PC-3 (cell line): Measurements from ENCODE around the gene AKAP8L. TPM values are rescaled to one million over a fixed set of nuclear protein-coding genes. Genes with fewer than 3 reads are reported as not detected.

Source experiments
- ATAC-seq: fragments of 200-7000 bp; cut with Tn5 transposase; 2 replicates; pipeline ENCODE4 v1.9.1; 2020; ENCODE audit warnings: mild to moderate bottlenecking, moderate library complexity
- BruUV-seq: library from RNA; stranded (reverse); fragments of 400-500 nt; replicated peaks from 2 replicates; lab custom pipeline; 2021; lab: Mats Ljungman, UMichigan
- CTCF ChIA-PET: fragments of 300-600 bp; sonication (Branson Sonifier 250); formaldehyde crosslinking; loops from one replicate; lab custom pipeline; 2022; ENCODE audit warnings: antibody characterized with exemption; lab: Charles Lee
- POLR2A ChIA-PET: fragments of 300-600 bp; sonication (Branson Sonifier 250); formaldehyde crosslinking; loops from one replicate; lab custom pipeline; 2022; ENCODE audit warnings: antibody characterized with exemption; ENCODE audit not compliant: unreplicated experiment; lab: Charles Lee
- DNase-seq: peaks from one replicate; pipeline ENCODE4 v3.0.0-alpha.2; 2015
- H2AFZ ChIP-seq: fragments of 300-600 bp; sonication (generic); 2 replicates; pipeline ENCODE4 v1.6.0; 2016; ENCODE audit warnings: antibody characterized with exemption, low read length
- H3F3A ChIP-seq: fragments of 300-600 bp; sonication (generic); one replicate; pipeline ENCODE4 v1.6.0; 2017; ENCODE audit warnings: antibody characterized with exemption, low read length, control low read depth, mild to moderate bottlenecking; ENCODE audit not compliant: unreplicated experiment
- H3K27ac ChIP-seq: fragments of 300-600 bp; sonication (generic); 2 replicates; pipeline ENCODE4 v1.5.1; 2016; ENCODE audit warnings: mild to moderate bottlenecking, low read length
- H3K27me3 ChIP-seq: fragments of 300-600 bp; sonication (generic); 2 replicates; pipeline ENCODE4 v1.6.1; 2016; ENCODE audit warnings: low read length, mixed read lengths
- H3K36me3 ChIP-seq: fragments of 300-600 bp; sonication (generic); 2 replicates; pipeline ENCODE4 v1.6.1; 2016; ENCODE audit warnings: low read depth, mixed run types, low read length, mixed read lengths
- H3K4me1 ChIP-seq: fragments of 300-600 bp; sonication (generic); 2 replicates; pipeline ENCODE4 v1.5.1; 2016; ENCODE audit warnings: low read length; ENCODE audit not compliant: insufficient read depth
- H3K4me2 ChIP-seq: fragments of 300-600 bp; sonication (generic); 2 replicates; pipeline ENCODE4 v1.6.0; 2016; ENCODE audit warnings: low read length
- H3K4me3 ChIP-seq: fragments of 300-600 bp; sonication (generic); 2 replicates; pipeline ENCODE4 v1.5.1; 2016; ENCODE audit warnings: mild to moderate bottlenecking, low read length, mixed read lengths
- H3K79me2 ChIP-seq: fragments of 300-600 bp; sonication (generic); 2 replicates; pipeline ENCODE4 v1.6.1; 2017; ENCODE audit warnings: low read length, mixed read lengths
- H3K9ac ChIP-seq: fragments of 300-600 bp; sonication (generic); 2 replicates; pipeline ENCODE4 v1.6.0; 2016; ENCODE audit warnings: mild to moderate bottlenecking, low read length
- H3K9me2 ChIP-seq: fragments of 300-600 bp; sonication (generic); replicated peaks from 2 replicates; pipeline ENCODE4 v1.6.1; 2016; ENCODE audit warnings: mixed run types, low read length, mixed read lengths
- H3K9me3 ChIP-seq: fragments of 300-600 bp; sonication (generic); 2 replicates; pipeline ENCODE4 v1.6.1; 2016; ENCODE audit warnings: low read length, mixed read lengths
- H4K20me1 ChIP-seq: fragments of 300-600 bp; sonication (generic); 2 replicates; pipeline ENCODE4 v1.6.1; 2016; ENCODE audit warnings: low read length, mixed read lengths
- EZH2 ChIP-seq: fragments of 300-600 bp; sonication (generic); IDR thresholded peaks from one replicate; pipeline ENCODE4 v1.6.1; 2017; ENCODE audit warnings: antibody characterized with exemption, mild to moderate bottlenecking, low read length; ENCODE audit not compliant: unreplicated experiment
- EZH2phosphoT487 ChIP-seq: fragments of 300-600 bp; sonication (generic); IDR thresholded peaks from 2 replicates; pipeline ENCODE4 v1.6.1; 2018; ENCODE audit warnings: mild to moderate bottlenecking, antibody characterized with exemption, low read length, borderline replicate concordance
- intact Hi-C: fragments of 100-400 bp; cut with micrococcal nuclease; formaldehyde crosslinking; loops from 2 replicates; pipeline ENCODE4 v1.9.0; 2023
- total RNA-seq: library from RNA; depleted of rRNA; stranded (reverse); fragments of >200 nt; gene quantifications from 2 replicates; pipeline ENCODE4 v1.2.3, GENCODE V29; 2014
- TF ChIP-seq, protein P1 (sequence below): fragments of 300-600 bp; sonication (generic); conservative IDR thresholded peaks from 2 replicates; pipeline ENCODE4 v1.5.1; 2017; ENCODE audit warnings: antibody characterized with exemption, low read depth, mild to moderate bottlenecking, low read length

The AKAP8L gene
- total RNA-seq, 1 experiment from 2014 or later: 97.9 TPM

GRCh38 chr19:15332311-15332996 is 86.3 kb downstream of the AKAP8L start, which contains the start of gene BRD4:
TSS of gene BRD4 (minus strand) at chr19:15332539. CDS start at chr19:15273099, 59,440 bp downstream.
- H3K9me3 ChIP-seq: no peaks in the 10 kb centered on the region
- CTCF ChIA-PET: no interaction called here
- BruUV-seq: TSS peak; percentile 55
- peak within 1 kb of the TSS; percentile 99 for H3K4me3 ChIP-seq
- intact Hi-C loops: loop anchor here (5.0 kb wide), 2 partner anchors 35 to 70 kb away; no protein-coding TSS in a partner anchor
- H3K9ac ChIP-seq: peak within 1 kb of the TSS; percentile 92
- H3K4me2 ChIP-seq: peak within 1 kb of the TSS; percentile 100
- TF ChIP-seq EZH2phosphoT487: no peak
- TF ChIP-seq EZH2: no peak
- TF ChIP-seq, protein P1, sequence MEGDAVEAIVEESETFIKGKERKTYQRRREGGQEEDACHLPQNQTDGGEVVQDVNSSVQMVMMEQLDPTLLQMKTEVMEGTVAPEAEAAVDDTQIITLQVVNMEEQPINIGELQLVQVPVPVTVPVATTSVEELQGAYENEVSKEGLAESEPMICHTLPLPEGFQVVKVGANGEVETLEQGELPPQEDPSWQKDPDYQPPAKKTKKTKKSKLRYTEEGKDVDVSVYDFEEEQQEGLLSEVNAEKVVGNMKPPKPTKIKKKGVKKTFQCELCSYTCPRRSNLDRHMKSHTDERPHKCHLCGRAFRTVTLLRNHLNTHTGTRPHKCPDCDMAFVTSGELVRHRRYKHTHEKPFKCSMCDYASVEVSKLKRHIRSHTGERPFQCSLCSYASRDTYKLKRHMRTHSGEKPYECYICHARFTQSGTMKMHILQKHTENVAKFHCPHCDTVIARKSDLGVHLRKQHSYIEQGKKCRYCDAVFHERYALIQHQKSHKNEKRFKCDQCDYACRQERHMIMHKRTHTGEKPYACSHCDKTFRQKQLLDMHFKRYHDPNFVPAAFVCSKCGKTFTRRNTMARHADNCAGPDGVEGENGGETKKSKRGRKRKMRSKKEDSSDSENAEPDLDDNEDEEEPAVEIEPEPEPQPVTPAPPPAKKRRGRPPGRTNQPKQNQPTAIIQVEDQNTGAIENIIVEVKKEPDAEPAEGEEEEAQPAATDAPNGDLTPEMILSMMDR: no peak
- ATAC-seq (peak; percentile 46), DNase-seq (peak; percentile 62)
- H3K36me3 ChIP-seq: no peaks in the 10 kb centered on the region
- POLR2A ChIA-PET: interaction anchor here (0.7 kb wide), 1 partner anchor 56 kb away, joined by 3 read pairs; no protein-coding TSS in a partner anchor
- peak within 1 kb of the TSS; percentile 87 for H2AFZ ChIP-seq
- peaks cover 60% of the 10 kb centered on the region for H3K79me2 ChIP-seq
- no peaks in the 10 kb centered on the region for H3K27me3 ChIP-seq
- H4K20me1 ChIP-seq: peaks cover 40% of the 10 kb centered on the region
- no peaks in the 10 kb centered on the region for H3F3A ChIP-seq
- H3K4me1 ChIP-seq: peaks cover 27% of the 10 kb centered on the region
- no peaks in the 10 kb centered on the region for H3K9me2 ChIP-seq
- H3K27ac ChIP-seq: peak within 1 kb of the TSS; percentile 81

GRCh38 chr19:15331419-15332310 is 87.1 kb downstream of the AKAP8L start:
- intact Hi-C loops: loop anchor here (5.0 kb wide), 2 partner anchors 34 to 69 kb away; no protein-coding TSS in a partner anchor
- Histone ChIP-seq H3F3A (no peaks in the 10 kb centered on the region), H3K27ac (peak overlapping the region; percentile 81), H3K9me3 (no peaks in the 10 kb centered on the region), H3K9me2 (no peaks in the 10 kb centered on the region), H2AFZ (no peak overlapping the region), H3K9ac (peak overlapping the region; percentile 92), H3K36me3 (no peaks in the 10 kb centered on the region), H3K4me3 (peak overlapping the region; percentile 92), H3K4me1 (peaks cover 24% of the 10 kb centered on the region), H3K27me3 (no peaks in the 10 kb centered on the region), H4K20me1 (peaks cover 48% of the 10 kb centered on the region), H3K4me2 (peak overlapping the region; percentile 100), H3K79me2 (peaks cover 68% of the 10 kb centered on the region)
- DNase-seq (peak; percentile 43), ATAC-seq (peak; percentile 44)
- ChIA-PET POLR2A (interaction anchor here (0.7 kb wide), 2 partner anchors 55 to 103 kb away, joined by 3 to 4 read pairs; no protein-coding TSS in a partner anchor), CTCF (no interaction called here)
- no peak for TF ChIP-seq EZH2
- TF ChIP-seq, protein P1: no peak
- no peak for TF ChIP-seq EZH2phosphoT487
- BruUV-seq: no TSS peak
